ENCODE measurements around the gene NTRK1.

Gene NTRK1

GRCh38 chr1:156858959-156859522 is 1.6 kb upstream of the NTRK1 start, which contains the start of gene INSRR:
Gene INSRR, minus strand, starts transcription at chr1:156859117. Its CDS starts 496 bp downstream, at chr1:156858621.
- no peak for DNase-seq

DNA sequence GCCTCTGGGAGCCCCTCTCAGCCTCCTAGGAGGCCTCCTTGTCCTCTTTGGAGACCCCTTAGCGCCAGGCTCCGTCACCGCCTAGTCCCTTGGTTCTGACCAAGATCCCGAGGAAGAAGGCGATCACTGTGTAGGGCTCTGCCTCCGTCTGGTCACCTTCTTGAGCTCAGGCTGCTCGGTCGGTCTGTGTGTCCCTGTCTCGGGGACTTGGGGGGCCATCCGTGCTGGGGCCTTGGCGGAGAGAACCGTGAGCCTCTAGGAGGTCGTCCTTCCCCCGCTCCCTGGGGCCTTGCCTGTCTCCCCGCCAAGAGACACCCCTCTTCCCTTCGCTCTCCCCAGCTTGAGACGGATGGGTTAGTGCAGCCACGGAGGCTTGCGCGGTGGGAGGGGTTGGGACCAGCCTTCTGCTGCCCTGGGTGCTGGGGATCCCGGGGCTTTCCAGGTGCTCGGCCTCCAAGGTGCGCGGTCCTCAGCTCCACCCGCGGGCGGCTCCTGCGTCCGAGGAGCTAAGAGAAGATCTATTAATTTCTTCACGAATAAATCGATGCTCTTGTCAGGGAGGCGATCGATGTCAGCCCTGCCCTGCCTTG is 1.0 kb upstream of the NTRK1 start:
- DNase-seq = no peak

- no peak for DNase-seq
Observed at GRCh38 chr1:156860113-156860627, 495 bp upstream of the NTRK1 start.

DNA sequence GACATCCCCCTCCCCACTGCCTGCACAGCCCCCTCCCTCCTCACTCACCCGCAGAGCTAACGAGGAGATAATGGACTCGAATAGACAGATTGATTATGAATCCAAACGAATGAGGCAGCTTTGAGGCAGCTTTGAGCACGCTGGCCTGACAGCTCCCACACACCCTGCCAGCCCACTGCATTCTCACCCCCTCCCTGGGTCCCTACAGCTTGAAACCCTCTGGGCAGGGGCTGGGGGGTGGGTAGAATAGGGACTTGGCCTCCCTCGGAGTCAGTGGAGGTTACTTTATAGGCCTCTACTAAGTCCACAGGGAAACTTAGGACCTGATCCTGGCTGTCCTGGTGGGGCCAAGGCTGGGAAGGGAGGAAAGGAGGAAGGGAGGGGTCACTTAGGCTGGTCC is 1.9 kb downstream of the NTRK1 start:
- DNase-seq = no peak

- no peak for DNase-seq
Observed at GRCh38 chr1:156862997-156863599, 2.4 kb downstream of the NTRK1 start.

- DNase-seq = no peak
Observed at GRCh38 chr1:156863631-156864030, 3.0 kb downstream of the NTRK1 start.

- DNase-seq = no peak
Observed at GRCh38 chr1:156864796-156865195, 4.1 kb downstream of the NTRK1 start.

DNA sequence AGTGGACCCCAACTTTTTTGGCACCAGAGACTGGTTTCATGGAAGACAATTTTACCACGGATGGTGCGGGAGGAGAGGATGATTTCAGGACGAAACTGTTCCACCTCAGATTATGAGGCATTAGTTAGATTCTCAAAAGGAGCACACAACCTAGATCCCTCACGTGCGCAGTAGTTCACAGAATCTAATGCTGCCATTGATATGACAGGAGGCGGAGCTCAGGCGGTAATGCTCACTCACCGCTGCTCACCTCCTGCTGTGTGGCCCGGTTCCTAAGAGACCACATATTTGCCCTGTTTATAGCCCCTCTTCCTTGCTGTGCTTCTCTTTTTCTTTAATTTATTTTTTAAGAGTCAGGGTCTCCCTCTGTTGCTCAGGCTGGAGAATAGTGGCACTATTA is 4.6 kb downstream of the NTRK1 start:
- DNase-seq = no peak

DNA sequence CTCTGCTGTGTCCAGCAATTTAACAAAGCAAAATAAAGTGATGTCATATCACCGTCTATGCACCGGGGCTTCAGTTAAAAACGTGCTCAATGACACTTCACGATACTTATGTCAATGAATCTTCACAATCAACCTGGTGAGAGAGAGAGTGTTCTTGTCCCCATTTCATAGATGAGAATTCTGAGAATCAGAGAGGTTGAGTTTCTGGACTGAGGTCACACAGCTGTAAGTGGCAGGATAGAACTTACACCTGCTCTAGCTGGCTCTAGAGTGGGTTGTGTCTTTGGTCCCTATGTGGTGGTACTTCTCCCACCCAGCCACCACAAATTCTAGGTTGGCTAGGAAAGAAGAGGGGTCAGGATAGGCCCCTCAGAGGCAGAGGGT is 5.2 kb downstream of the NTRK1 start:
- no peak for DNase-seq

- no peak for DNase-seq
Observed at GRCh38 chr1:156866249-156866909, 5.7 kb downstream of the NTRK1 start.

DNA sequence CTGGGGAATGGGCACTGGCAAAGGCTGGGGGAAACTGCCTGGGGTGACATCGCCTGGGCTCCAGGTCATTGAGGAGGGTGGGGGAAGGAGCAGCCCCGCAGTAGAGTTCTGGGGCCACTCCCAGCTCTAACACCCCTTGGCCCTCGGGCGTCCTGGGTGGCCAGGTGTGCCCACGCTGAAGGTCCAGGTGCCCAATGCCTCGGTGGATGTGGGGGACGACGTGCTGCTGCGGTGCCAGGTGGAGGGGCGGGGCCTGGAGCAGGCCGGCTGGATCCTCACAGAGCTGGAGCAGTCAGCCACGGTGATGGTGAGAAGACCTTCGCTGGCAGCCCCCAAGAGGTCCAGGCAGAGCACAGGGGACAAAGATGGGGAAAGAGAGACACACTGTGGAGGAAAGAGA is 7.7 kb downstream of the NTRK1 start:
- no peak for DNase-seq

DNA sequence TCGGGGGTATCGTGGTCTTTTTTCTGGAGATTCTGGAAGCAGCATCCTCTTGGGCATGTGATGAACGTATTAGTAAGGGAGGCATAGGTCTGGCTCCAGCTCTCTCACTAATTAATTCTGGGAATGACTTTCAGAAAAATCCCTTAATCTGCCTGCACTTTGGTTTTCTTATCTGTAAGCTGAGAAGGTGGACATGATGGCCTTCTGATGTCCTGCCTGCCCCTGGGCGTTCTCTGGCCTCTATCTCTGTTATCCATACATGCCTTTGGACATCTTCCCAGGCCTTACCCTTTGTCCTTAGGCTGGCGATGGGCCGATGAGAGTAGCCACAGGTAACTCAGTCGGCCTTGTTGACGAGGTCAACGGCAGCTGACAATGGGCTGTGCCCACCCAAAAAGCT is 8.8 kb downstream of the NTRK1 start:
- no peak for DNase-seq

DNA sequence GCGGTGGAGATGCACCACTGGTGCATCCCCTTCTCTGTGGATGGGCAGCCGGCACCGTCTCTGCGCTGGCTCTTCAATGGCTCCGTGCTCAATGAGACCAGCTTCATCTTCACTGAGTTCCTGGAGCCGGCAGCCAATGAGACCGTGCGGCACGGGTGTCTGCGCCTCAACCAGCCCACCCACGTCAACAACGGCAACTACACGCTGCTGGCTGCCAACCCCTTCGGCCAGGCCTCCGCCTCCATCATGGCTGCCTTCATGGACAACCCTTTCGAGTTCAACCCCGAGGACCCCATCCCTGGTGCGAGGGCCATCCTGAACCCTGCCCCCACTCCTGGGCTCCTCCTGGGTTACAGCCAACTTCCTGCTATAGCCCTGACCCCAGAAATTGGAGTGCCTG is 13.0 kb downstream of the NTRK1 start:
- DNase-seq = no peak

- DNase-seq = no peak
Observed at GRCh38 chr1:156874142-156874541, 13.5 kb downstream of the NTRK1 start.

- no peak for DNase-seq
Observed at GRCh38 chr1:156874572-156875340, 14.1 kb downstream of the NTRK1 start.

- DNase-seq = no peak
Observed at GRCh38 chr1:156875341-156875615, 14.6 kb downstream of the NTRK1 start.

DNA sequence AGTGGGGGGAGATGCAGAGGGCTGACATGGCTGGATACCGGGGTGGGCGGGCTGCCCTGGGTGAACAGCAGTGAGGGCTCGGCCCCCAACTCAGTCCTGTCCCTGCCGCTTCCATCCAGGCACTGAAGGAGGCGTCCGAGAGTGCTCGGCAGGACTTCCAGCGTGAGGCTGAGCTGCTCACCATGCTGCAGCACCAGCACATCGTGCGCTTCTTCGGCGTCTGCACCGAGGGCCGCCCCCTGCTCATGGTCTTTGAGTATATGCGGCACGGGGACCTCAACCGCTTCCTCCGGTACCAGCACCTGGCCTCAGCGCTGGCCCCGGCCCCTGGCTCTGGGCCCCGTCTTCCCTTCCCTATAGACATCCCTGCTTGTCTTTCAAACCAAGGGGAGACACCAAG is 15.6 kb downstream of the NTRK1 start:
- no peak for DNase-seq

- DNase-seq = no peak
Observed at GRCh38 chr1:156877433-156878170, 16.9 kb downstream of the NTRK1 start.

GRCh38 chr1:156879876-156880275 is 19.2 kb downstream of the NTRK1 start:
- DNase-seq = no peak

DNA sequence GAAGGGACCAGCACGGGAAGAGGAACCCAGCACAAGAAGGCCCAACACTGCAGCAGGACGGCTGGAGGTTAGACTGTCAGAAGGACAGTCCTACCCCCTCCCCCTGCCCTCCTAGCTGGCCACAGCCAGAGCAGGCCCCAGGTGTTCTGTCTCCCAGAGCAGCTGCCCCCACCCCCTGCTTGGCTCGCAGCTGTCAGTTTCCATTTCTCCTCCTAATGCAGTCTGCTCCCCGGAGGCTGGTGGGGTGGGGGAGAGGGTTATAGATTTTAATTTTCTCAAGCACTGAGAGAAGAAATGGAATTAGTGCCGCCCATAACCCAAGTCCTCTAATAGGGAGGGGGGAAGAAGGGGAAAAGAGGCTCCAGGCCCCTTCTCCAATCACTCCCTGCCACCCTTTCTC is 19.8 kb downstream of the NTRK1 start:
- DNase-seq = no peak

- DNase-seq = no peak
Observed at GRCh38 chr1:156881101-156881500, 20.4 kb downstream of the NTRK1 start.

DNA sequence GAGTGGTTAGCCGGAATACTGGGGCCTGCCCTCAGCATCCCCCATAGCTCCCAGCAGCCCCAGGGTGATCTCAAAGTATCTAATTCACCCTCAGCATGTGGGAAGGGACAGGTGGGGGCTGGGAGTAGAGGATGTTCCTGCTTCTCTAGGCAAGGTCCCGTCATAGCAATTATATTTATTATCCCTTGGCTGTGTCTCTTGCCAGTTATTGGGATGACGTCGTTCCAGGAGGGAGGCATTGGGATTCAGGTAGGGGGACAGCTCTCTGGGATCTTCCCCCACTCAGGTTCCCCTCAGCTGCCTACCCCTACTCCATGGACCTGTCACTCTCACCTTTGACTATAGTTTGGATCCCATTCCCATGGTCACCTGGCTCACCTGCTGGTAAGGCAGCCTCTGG is 21.0 kb downstream of the NTRK1 start:
- DNase-seq = no peak

GRCh38 chr1:156882543-156882942 is 21.9 kb downstream of the NTRK1 start:
- DNase-seq = no peak
